Stimulated activated effector memory CD8-positive, alpha-beta T cell treated with anti-CD3 and anti-CD28 coated beads, Interleukin-12 subunit alpha, Interleukin-12 subunit beta, amount 100 ng/mL, for 72 hours (primary cell): ENCODE measurements around the gene DAPK2.

ENCODE experiments used
- ATAC-seq: fragments of 150-1000 bp; cut with Tn5 transposase; 2 replicates; pipeline ENCODE4 v1.10.0; 2021
- DNase-seq, 2 donors: peaks; one replicate each; pipeline ENCODE4 v3.0.0; 2021 to 2022; ENCODE audit warnings: low spot score in 2 of 2
- H3K27ac Mint-ChIP-seq: one replicate; pipeline ENCODE4 v1.8.0; 2022; ENCODE audit warnings: mild to moderate bottlenecking, mixed read lengths
- H3K36me3 Mint-ChIP-seq: one replicate; pipeline ENCODE4 v1.8.0; 2022; ENCODE audit warnings: mild to moderate bottlenecking, mixed read lengths
- H3K4me1 Mint-ChIP-seq: one replicate; pipeline ENCODE4 v1.8.0; 2022; ENCODE audit warnings: mixed read lengths
- H3K4me3 Mint-ChIP-seq: one replicate; pipeline ENCODE4 v1.8.0; 2022; ENCODE audit warnings: mild to moderate bottlenecking, mixed read lengths
- H3K9me3 Mint-ChIP-seq: one replicate; pipeline ENCODE4 v1.8.0; 2022; ENCODE audit warnings: mixed read lengths

Gene DAPK2

DNA sequence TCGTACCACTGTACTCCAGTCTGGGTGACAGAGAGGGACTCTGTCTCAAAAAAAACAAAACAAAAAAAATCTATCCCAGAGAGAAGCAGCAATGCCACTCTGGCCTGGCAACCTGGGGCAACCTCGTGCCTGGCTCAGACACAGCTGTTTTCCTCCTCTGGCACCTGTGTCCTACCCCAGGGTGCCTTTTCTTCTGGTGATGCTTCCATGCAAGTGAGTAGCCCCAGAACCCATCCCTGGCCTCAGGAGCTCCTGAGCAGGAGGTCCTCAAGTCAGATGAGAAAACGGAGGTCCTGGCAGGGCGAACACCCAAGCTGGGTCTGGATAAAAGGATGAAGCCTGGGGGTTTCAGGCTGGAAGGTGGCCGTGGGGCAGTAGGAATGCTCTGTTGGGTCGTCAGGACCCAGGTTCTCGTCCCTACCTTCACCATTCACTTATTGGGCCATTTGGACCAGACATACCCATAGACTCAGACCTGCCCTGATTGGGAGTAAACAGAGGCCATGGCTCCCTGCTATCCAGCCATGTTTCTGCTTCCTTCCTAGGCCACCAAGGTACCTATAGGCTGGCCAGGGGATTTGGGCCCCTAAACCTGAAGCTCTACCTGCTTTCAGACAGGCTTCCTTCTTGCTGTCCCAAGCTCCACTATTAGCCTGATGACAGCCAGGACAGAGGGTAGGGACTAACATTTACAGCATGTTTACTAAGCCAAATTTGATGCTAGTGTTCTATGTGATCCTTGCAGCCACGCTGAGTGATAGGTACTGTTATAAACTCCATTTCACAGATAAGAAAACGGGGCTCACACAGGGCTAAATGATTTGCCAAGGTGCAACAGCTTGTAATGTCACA lies 102.2 kb downstream of the DAPK2 start:
- Mint-ChIP-seq H3K36me3 (no peaks in the 10 kb centered on the region), H3K9me3 (no peaks in the 10 kb centered on the region), H3K4me3 (no peak overlapping the region), H3K4me1 (peaks cover 48% of the 10 kb centered on the region), H3K27ac (peak overlapping the region; percentile 94)
- ATAC-seq = no peak
- no peak for DNase-seq

DNA sequence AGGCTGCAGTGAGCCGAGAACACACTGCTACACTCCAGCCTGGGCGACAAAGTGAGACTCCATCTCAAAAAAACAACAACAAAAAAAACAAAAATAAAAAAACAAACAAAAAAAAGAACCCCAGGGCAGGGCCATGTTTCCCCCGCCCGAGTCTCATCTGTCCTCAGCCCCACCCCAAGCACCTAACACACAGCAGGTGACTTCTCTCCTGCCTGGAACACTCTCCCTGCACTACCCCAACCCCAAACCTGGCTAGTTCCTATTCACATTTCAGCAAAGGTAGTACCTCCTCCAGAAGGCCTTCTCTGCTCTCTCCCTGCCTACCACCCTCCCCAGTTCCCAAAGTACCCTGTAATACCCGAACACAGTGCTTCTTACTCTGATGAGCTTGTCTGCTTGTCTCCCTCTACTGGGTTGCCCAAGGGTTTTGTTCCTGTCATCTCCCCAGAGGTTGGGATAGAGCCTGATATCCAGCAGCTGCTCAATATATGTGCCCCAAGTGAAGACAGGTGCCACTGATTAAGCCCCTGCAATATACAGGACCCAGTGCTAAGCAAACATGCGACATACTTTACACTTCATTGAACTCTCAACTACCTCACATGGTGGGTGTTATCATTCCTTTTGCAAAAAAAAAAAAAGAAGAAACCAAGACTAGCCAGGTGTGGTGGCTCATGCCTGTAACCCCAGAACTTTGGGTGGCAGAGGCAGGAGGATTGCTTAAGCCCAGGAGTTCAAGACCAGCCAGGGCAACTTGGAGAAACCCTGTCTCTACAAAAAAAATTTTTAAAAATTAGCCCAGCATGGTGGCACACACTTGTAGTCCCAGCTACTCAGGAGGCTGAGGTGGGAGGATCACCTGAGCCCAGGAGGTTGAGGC lies 103.6 kb downstream of the DAPK2 start:
- no peaks in the 10 kb centered on the region for H3K36me3 Mint-ChIP-seq
- H3K9me3 Mint-ChIP-seq = no peaks in the 10 kb centered on the region
- no peak overlapping the region for H3K4me3 Mint-ChIP-seq
- peak overlapping the region; percentile 66 for H3K27ac Mint-ChIP-seq
- ATAC-seq = no peak
- DNase-seq = no peak
- H3K4me1 Mint-ChIP-seq = peaks cover 61% of the 10 kb centered on the region

DNA sequence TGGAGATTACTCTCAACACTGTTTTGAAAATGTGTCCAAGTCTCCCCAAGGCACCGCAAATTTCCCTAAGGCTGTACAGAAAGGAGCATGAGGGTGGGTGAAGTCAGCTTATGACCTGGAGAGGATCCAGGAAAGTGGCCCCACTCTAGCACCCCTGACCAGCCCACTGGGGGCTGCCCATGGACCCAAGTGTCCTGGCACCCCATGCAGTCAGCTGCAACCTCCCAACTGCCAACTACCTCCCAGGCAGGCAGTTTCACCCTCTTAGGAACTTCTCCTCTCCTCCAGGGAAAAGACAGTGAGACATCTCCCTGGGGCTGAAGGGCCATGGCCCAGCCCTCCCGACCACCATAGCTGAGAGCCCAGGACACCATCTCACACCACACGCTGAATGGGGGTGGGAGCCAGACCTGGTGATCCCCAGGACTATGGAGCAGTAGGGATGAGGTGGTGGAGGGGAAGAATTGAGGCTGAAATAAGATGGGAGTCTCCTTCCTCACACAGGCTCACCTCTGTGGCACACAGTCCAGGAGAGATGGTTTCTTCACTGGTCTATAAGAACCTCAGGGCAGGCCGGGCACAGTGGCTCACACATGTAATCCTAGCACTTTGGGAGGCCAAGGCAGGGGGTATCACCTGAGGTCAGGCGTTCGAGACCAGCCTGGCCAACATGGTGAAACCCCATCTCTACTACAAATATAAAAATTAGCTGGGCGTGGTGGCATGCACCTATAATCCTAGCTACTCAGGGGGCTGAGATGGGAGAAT lies 104.4 kb downstream of the DAPK2 start:
- Mint-ChIP-seq H3K9me3 (no peaks in the 10 kb centered on the region), H3K4me1 (peaks cover 67% of the 10 kb centered on the region), H3K4me3 (no peak overlapping the region), H3K36me3 (no peaks in the 10 kb centered on the region), H3K27ac (peak overlapping the region; percentile 66)
- DNase-seq (no peak), ATAC-seq (no peak)

DNA sequence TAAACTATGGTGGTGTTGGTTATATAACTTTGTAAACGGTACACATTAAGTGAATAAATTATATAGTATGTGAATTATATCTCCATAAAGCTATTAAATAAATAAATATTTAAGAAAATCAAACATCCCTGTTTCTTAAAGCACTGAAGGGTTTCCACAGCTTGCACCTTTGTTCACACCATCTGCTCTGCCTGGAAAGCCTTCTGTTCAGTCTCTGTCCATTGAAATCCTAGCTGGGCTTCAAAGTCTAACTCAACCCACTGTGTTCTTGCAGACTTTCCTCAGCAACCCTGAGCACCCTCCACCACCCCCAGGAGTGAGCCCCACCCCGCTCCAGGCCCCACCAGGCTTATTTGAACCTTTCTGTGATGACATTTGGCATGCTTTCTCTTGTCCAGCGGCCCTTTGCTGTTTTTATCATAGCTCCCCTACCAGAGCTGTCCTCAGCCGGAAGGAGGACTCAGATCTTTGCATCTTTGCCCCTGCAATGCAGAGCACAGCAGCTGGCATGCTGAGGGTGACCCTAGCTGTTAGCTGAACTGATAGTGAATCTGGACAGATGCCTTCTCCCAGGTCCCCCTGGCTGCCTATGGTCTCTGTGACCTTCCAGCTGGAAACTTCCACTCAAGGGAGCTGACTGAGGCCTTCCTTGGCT lies 105.2 kb downstream of the DAPK2 start:
- Mint-ChIP-seq H3K27ac (peak overlapping the region; percentile 66), H3K9me3 (no peaks in the 10 kb centered on the region), H3K4me3 (no peak overlapping the region), H3K36me3 (no peaks in the 10 kb centered on the region), H3K4me1 (peaks cover 66% of the 10 kb centered on the region)
- DNase-seq (no peak), ATAC-seq (no peak)

DNA sequence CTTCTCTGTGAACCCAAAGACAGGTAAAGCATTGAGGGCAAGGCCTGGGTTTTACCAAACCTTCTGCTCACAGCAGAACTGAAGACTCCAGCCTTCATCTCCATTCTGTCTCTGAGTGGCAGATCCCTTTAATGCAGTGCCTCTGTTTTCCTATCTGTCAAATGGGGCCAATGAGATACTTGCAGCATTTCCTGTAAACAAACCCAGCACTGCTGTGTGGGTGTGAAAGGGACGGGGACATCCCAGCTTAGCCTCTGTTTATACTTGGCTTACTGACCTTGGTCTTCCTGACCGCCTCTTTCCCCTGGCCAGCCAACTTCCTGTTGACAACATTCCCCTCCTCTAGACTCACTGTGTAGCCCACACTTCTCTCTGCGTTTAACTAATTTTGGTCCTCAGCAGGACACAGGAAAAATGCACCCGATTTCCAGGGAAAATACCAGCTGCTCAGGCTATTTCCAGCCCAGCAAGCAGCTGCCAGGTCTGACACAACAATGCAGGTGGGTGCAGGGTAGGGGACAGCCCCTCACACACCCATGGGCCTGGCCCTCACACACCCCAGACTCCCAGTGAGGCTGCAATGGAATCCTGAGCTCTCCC lies 106.7 kb downstream of the DAPK2 start:
- H3K27ac Mint-ChIP-seq = peak overlapping the region; percentile 93
- peaks cover 53% of the 10 kb centered on the region for H3K4me1 Mint-ChIP-seq
- no peaks in the 10 kb centered on the region for H3K9me3 Mint-ChIP-seq
- ATAC-seq (peak; percentile 59), DNase-seq (no peak)
- peak overlapping the region; percentile 54 for H3K4me3 Mint-ChIP-seq
- no peaks in the 10 kb centered on the region for H3K36me3 Mint-ChIP-seq

DNA sequence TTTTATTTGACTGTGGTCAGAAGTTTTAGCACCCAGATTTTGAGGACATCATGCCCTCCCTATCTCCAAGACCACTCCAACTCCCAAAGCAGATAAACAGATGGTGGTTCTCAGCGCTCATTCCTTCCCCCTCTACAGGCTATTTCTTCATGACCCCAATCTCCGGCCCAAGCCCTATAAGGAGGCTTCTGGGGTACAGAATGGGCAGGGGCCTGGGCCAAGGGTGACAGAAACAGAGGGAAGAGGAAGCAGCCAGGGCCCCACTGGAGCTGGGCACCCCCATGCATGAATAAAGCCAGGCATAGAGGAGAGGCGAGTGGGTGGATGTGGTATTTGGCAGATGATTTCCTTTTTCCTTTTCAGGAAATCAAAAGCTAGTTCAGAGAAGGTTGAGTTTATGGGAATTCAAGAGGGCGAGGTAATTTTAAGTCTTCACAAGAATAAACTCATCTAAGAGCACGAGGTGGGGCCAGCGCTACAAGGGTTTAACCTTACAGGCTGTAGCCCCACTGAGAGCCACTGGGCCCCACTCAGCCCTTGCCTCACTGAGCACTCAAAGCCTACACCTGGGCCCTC lies 107.7 kb downstream of the DAPK2 start:
- peak; percentile 67 for ATAC-seq
- no peak for DNase-seq
- Mint-ChIP-seq H3K4me3 (peak overlapping the region; percentile 54), H3K9me3 (no peaks in the 10 kb centered on the region), H3K36me3 (no peaks in the 10 kb centered on the region), H3K27ac (peak overlapping the region; percentile 93), H3K4me1 (peaks cover 52% of the 10 kb centered on the region)

GRCh38 chr15:63933522-63933921 lies 112.8 kb downstream of the DAPK2 start:
- no peaks in the 10 kb centered on the region for H3K36me3 Mint-ChIP-seq
- H3K4me3 Mint-ChIP-seq = no peak overlapping the region
- peak; percentile 94 for ATAC-seq
- no peak overlapping the region for H3K27ac Mint-ChIP-seq
- peaks cover 22% of the 10 kb centered on the region for H3K4me1 Mint-ChIP-seq
- no peak for DNase-seq
- no peaks in the 10 kb centered on the region for H3K9me3 Mint-ChIP-seq

GRCh38 chr15:63931556-63931955 lies 114.7 kb downstream of the DAPK2 start:
- Mint-ChIP-seq H3K9me3 (no peaks in the 10 kb centered on the region), H3K27ac (peak overlapping the region; percentile 66), H3K4me1 (peaks cover 9% of the 10 kb centered on the region), H3K4me3 (no peak overlapping the region), H3K36me3 (no peaks in the 10 kb centered on the region)
- DNase-seq = no peak
- no peak for ATAC-seq

GRCh38 chr15:63930034-63930433 lies 116.3 kb downstream of the DAPK2 start:
- peaks cover 9% of the 10 kb centered on the region for H3K4me1 Mint-ChIP-seq
- DNase-seq (no peak), ATAC-seq (no peak)
- H3K9me3 Mint-ChIP-seq = no peaks in the 10 kb centered on the region
- H3K36me3 Mint-ChIP-seq = no peaks in the 10 kb centered on the region
- H3K4me3 Mint-ChIP-seq = no peak overlapping the region
- H3K27ac Mint-ChIP-seq = peak overlapping the region; percentile 80

DNA sequence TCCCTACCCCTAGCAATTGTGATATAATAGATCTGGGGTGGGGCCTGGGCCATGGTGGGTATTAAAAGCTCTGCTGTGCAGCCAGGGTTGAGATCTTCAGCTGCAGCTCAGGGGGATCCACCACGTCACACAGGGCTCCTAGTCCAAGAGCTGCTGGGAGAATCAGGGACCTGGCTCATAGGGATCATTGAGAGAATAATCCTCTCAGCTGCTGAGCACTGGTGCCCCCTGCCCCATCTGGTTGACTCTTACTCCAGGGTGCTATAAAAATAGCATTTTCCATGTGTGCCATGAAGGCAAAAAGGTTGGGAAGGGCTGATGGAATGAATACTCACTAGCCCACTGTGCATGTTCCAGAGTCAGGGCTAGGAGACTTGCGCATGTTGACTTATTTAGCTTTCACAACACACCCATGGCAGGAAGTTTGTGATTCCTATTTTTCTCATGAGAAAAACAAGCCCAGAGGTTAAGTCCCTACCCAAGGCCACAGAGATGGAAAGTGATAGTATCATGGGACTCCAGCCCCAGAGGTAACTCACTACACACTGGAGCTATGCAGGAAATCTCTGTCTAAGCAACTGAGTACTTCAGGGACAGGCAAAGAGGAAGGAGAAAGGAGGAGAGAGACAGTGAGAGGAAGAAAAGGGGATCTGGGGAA lies 118.0 kb downstream of the DAPK2 start:
- H3K4me1 Mint-ChIP-seq = peaks cover 9% of the 10 kb centered on the region
- no peak overlapping the region for H3K4me3 Mint-ChIP-seq
- ATAC-seq (no peak), DNase-seq (no peak)
- H3K9me3 Mint-ChIP-seq = no peaks in the 10 kb centered on the region
- peak overlapping the region; percentile 67 for H3K27ac Mint-ChIP-seq
- no peaks in the 10 kb centered on the region for H3K36me3 Mint-ChIP-seq

GRCh38 chr15:63923993-63924950 lies 122.0 kb downstream of the DAPK2 start:
- Mint-ChIP-seq H3K4me1 (peaks cover 16% of the 10 kb centered on the region), H3K27ac (peak overlapping the region; percentile 50), H3K9me3 (no peaks in the 10 kb centered on the region), H3K36me3 (no peaks in the 10 kb centered on the region), H3K4me3 (no peak overlapping the region)
- no peak for ATAC-seq
- no peak for DNase-seq

- H3K9me3 Mint-ChIP-seq = no peaks in the 10 kb centered on the region
- DNase-seq (no peak), ATAC-seq (no peak)
- H3K27ac Mint-ChIP-seq = no peak overlapping the region
- H3K4me1 Mint-ChIP-seq = peaks cover 16% of the 10 kb centered on the region
- H3K4me3 Mint-ChIP-seq = no peak overlapping the region
- no peaks in the 10 kb centered on the region for H3K36me3 Mint-ChIP-seq
Observed at GRCh38 chr15:63922916-63923315, 123.4 kb downstream of the DAPK2 start.
